ENCODE results near the gene C17orf114.
A peak's percentile ranks its signal among the peaks of the same experiment; 100 is the strongest.

The C17orf114 gene

DNA sequence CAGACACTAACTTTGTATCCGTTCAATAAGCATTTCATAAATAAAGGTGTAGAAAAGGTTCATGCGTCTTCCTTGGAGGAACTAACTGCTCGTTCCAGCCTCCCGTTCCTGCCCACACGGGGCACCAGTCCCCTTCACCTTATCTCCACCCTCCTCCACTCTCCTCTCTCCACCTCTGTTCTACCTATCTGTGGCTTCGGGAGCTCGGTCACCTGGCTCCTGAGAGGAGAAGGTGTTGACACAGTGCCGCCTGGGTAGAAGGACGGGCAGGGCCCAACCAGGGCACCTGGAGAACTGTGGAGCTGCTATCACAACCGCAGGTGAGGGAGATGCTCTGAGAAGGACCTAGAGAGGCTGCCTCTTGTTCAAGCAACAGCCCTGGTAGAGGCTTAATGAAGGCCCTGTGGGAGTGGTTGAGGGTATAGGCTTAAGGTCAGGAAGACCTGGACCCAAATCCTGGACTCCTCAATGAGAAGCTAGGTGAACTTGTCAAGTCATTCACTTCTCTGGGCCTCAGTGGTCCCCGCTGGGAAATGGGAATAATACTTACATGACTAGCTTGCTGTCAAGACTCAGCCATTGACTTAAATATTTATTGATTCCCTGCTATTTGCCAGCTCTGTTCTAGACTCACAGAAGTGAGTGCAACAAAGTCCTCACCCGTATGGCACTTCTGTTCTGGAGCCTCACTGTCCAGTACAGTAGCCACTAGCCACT is 21.4 kb upstream of the C17orf114 start:
- DNase-seq (ENCODE audit: insufficient read length, low spot score) (no peak), FAIRE-seq (no peak)

DNA sequence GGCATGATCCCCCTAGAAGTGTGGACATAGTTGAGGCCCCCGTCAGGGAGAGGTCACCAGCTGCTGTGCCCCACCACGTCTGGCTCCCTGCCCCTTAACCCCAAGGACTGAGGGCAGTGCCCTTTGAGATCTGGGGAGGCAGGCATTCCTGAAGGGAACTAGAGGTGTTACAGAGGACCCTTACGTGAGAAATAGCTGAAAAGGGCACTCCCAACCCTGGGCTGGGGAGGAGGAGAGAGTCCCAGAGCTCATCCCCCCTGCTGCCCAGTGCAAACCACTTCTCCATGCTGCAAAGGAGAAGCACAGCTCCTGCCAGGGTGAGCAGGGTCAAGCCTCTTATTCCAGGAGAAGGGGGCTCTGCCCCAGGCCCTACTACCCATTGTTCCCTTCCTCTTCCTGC is 20.7 kb upstream of the C17orf114 start:
- no peak for FAIRE-seq

DNA sequence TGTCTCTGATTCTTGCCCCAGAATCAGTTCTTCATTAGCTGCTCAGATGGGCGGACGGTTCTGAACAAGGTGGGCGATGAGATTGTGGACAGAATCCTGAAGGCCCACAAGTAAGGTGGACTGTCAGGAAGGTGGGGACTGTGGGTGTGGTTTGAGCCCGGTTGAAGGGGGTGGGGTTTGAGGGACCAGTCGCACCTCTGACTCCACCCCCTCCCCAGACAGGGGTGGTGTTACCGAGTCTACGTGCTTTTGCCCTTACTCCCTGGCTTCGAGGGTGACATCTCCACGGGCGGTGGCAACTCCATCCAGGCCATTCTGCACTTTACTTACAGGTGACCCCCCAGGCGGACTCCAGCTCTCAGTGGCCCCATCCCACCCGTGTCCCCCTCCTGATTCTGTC is 16.1 kb upstream of the C17orf114 start:
- DNase-seq (ENCODE audit: insufficient read length, low spot score): no peak
- no peak for FAIRE-seq

More for the DNA sequence above, 20.7 kb upstream of the C17orf114 start:
- no peak for DNase-seq (ENCODE audit: insufficient read length, low spot score)

DNA sequence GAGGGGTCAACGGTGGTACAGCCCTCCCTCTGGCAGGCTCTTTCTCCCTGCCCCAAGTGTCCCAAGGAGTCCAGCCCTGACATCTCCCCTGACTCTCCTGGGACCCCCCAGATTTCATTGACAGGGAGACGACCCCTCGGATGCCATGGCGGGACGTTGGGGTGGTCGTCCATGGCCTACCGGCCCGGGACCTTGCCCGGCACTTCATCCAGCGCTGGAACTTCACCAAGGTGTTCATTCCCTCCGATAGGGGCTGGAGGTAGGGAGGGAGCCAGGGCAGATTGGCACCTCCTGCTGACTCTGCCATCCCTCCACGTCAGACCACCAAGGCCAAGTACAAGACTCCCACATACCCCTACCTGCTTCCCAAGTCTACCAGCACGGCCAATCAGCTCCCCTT is 14.7 kb upstream of the C17orf114 start:
- FAIRE-seq: no peak
- DNase-seq (ENCODE audit: insufficient read length, low spot score): no peak

DNA sequence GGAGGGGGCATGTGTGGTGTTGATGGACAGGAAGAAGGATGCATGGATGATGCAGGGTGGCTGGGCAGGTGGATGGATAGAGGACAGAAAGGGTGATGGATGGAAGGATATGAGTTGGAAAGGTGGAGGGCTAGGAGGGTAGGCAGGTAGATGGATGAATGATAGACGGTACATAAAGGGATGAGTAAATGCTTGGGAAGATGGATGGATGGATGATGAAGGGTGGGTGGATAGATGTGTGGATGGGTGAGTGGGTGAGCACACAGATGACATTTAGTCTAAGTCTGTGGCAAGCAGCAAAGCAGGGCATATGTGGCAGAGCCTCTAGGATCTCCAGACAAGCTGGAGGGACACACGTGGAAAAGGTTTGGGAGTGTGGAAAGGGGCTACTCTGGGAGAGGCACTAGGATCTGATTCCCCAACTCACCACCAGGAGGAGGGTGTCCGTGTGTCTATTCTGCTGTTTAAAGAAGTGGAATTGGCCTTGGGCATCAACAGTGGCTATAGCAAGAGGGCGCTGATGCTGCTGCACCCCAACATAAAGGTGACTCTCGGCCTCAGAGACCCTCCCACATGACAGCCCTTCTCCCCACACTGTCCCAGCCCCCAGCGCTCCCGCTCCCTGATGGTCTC is 13.0 kb upstream of the C17orf114 start:
- DNase-seq (ENCODE audit: insufficient read length, low spot score) (no peak), FAIRE-seq (peak; percentile 93)

DNA sequence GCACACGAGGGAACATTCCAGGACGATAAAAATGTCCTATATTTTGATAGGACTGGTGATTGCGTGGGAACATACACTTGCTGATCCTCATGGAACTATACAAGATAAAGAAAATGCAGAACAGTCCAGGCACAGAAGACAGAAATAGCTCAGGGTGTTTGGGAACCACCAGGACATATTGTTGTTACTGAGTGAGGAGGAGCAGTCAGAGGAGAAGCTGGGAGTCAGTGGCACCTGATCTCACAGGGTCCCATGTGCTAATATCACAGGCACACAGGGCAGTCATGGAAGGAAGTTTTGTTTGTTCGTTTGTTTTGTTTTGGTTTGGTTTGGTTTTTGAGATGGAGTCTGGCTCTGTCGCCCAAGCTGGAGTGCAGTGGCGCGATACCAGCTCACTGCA is 10.6 kb upstream of the C17orf114 start:
- no peak for DNase-seq (ENCODE audit: insufficient read length, low spot score)
- FAIRE-seq: no peak

DNA sequence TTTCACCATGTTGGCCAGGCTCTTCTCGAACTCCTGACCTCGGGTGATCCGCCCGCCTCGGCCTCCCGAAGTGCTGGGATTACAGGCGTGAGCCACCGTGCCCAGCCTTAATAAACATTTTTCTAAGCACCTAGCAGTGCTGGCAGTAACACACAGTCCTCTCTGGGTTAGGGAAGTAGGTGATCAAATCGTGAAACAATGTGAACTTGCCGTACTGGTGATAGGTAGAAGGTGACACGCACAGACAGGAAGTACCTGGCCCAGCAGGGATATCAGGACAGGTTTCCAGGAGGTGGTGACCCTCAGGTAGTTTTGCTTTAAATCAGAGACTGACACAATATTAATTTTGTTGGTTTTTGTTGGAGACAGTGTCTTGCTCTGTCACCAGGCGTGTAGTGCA is 9.3 kb upstream of the C17orf114 start:
- DNase-seq (ENCODE audit: insufficient read length, low spot score): no peak
- no peak for FAIRE-seq

DNA sequence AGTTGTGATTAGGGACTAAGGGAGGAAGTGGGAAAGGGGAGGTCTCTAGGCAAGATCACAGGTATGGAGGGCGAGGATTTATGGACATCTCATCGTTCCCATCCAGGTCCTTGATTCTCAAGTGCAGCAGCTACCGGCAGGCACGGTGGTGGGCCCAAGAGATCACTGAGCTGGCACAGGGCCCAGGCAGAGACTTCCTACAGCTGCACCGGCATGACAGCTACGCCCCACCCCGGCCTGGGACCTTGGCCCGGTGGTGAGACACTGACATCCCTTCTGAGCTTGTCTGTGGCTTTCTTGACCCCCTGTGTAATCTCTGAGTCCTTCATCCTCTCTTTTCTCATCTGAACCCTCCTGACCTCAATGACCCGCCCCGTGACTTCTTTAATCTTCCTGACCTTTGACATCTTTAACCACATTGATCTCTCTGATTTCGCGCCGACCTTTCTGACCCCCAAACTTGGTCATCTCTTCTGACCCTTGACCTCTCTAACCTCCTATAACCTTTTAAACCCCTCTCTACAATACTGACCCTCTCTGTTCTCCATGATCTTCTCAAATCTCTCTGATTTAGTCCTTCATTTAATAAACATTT is 8.7 kb upstream of the C17orf114 start:
- DNase-seq (ENCODE audit: insufficient read length, low spot score) (no peak), FAIRE-seq (no peak)

DNA sequence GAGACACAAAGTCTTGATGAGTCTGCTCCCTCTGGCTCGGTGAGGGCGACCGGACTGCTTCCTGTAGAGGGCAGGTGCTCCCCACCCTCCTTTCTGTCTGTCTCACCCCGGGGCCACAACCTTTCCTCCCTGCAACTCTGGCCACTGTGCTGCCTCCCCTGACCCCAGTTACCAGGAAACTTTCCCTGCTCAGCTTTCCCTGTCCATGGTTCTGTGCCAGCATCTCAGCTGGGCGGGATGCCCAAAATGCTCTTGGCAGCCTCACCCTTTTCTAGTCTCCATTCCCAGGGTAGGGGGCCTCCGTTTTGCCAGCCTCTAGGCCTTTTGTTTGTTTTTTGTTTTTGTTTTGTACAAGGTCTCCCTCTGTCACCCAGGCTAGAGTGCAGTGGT is 6.2 kb upstream of the C17orf114 start:
- FAIRE-seq (no peak), DNase-seq (ENCODE audit: insufficient read length, low spot score) (no peak)

DNA sequence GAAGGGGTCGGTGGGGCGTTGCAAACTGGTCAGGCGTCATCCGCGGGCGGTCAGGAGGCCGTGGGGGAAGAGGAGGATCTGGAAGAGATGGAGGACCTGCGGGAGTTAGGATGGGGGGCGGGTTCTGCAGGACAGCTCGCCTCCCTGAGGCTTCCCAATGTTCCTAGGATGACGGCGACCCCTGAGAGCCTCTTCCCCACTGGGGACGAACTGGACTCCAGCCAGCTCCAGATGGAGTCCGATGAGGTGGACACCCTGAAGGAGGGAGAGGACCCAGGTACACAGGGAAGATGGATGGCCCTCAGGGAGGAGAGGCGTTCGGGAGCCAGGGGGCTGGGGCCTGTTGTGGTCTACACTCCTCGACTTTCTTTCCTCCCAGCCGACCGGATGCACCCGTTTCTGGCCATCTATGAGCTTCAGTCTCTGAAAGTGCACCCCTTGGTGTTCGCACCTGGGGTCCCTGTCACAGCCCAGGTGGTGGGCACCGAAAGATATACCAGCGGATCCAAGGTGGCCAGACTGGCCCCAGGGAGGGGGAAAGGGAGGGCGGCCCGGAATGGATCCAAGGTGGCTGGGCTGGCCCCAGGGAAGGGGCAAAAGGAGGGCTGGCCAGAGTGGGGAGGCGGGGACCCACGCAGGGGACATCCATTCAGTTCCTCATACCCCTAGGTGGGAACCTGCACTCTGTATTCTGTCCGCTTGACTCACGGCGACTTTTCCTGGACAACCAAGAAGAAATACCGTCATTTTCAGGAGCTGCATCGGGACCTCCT is 5.7 kb upstream of the C17orf114 start:
- FAIRE-seq: no peak
- DNase-seq (ENCODE audit: insufficient read length, low spot score): peak; percentile 31

DNA sequence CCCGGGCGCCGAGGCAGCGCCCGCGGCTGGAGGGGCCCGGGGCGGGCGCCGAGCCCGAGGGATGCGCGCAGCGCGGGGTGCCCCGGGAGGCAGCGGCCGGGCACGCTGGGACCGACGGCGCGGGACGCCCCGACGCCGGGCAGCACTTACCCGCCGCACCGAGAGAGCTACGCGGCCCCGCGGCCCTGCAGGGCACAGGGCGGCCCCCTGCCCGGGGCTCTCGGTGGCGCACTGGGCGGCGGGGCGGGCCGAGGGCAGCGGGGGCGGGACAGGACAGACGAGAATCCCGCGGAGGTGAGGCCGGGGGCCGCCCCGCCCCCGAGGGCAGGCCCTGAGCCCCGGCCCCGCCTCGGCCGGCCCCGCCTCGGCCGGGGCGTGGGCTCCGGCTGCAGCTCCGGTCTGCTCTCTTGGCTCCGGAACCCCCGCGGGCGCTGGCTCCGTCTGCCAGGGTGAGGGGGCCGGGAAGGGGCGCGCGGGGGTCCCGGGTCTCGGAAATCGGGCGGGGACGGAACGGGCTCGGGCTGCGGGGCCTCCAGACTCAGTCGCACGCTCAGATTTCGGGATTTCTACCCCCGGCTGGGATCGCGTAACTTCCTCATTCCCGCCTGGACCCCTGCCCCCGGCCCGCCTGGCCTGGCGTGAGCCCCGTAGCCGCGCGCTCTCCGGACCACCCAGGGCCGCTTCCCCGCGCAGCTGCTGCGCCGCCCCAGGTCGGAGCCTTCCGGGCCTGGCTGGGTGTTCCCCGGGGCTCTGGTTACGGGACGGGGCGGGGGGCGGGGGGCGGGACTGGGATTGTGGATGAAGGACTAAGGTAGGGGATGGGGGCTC is 4.9 kb upstream of the C17orf114 start, which contains the start of gene PLD2:
Gene PLD2 (plus strand): TSS at position 376 of the 828 bp plus-strand sequence. CDS start 621 bp downstream, outside the sequence.
- peak; percentile 97 for DNase-seq (ENCODE audit: insufficient read length, low spot score)
- FAIRE-seq: peak; percentile 88

DNA sequence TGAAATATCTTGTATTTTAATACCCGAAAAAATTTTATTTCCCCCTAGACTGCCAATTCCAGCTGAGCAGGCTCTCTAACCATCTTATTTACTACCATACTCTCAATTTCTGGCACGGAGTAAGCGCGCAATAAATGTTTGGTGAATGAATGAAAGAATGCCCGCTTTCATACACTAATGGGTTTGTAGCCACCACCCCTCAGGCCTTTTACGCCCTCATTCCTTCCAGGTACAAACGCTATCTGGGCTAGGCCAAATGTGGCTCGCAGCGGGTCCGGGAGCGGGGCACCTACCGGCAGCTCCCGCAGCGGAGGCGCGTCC is 4.3 kb upstream of the C17orf114 start:
- FAIRE-seq (no peak), DNase-seq (ENCODE audit: insufficient read length, low spot score) (no peak)

DNA sequence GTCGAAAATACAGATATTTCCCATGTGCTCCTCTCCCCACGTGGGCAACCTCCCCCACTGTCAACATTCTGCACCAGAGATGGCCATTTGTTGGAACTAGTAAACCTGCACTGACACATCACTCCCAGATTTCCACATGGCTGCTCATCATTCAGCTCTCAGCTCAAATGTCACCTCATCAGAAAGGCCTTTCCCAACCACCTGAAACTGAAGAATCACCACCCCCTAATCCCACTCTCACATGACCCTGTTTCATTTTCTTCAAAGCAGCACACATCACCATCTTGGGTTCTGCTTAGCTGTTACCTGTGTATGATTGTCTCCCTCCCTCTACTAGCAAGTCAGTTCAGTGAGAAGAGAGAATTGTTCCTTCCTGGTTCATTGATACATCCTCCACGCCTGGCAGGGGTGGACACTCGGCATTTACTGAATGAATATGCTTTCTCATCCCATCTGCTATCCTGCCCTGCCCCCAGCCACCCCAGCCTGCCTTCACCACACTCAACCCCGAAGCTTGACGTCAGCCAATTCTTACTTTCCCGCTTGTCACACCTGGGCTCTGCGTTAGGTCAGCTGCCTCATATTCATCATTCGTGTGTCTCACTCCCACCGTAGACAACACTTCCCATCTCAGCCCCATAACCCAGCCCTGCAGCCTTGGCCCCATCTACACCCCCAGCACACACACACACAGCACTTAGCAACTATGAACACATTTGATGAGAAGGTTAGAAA is 1.5 kb downstream of the C17orf114 start:
- peak; percentile 83 for FAIRE-seq
- no peak for DNase-seq (ENCODE audit: insufficient read length, low spot score)

DNA sequence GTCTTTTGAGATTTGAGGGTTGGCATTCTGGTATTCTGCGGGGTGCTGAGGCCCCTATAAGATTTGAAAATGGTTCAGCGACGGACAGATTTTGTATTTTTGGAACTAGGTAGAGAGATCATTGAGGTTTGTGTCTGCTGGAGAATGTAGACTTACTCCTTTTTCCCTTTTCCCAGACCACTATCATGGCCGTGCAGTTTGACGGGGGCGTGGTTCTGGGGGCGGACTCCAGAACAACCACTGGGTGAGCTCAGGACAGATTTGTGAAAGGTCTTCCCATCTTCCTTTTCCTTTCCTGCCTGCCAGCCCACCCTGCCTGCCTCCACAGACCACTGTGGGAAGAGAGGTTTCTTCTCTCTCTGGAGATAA is 5.6 kb downstream of the C17orf114 start:
- DNase-seq (ENCODE audit: insufficient read length, low spot score): peak; percentile 54
- FAIRE-seq: no peak

DNA sequence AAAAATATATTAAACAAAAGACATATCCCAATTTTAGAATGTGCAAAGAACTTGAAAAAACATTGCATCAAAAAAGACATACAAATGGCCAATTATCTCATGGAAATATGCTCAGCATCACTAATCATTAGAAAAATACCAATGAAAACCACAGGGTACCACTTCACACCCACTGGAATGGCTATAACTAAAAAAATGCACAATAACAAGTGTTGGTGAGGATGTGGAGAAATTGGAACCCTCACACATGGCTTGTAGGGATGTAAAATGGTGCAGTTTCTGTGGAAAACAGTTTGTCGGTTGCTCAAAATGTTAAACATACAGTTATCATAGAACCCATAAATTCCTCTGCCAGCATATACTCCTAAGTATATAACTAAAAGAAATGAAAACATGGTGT is 7.0 kb downstream of the C17orf114 start:
- FAIRE-seq: no peak
- DNase-seq (ENCODE audit: insufficient read length, low spot score): no peak

DNA sequence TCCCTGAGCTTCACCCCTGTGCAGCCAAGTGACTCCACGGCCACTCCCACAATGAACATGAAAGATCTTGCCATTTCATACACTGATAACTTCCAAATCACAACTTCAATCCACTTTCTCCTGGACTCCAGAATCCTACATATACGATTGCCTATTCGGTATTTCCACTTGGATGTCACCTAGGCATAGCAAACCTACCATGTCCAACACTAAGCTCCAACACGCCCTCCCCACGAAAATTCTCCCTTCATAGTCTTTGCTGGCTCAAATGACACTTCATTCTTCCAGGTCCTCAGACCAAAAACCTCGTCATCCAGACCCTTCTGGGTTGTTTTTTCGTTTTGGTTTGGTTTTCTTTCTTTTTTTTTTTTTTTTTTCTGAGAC is 11.4 kb downstream of the C17orf114 start:
- DNase-seq (ENCODE audit: insufficient read length, low spot score) (no peak), FAIRE-seq (no peak)

DNA sequence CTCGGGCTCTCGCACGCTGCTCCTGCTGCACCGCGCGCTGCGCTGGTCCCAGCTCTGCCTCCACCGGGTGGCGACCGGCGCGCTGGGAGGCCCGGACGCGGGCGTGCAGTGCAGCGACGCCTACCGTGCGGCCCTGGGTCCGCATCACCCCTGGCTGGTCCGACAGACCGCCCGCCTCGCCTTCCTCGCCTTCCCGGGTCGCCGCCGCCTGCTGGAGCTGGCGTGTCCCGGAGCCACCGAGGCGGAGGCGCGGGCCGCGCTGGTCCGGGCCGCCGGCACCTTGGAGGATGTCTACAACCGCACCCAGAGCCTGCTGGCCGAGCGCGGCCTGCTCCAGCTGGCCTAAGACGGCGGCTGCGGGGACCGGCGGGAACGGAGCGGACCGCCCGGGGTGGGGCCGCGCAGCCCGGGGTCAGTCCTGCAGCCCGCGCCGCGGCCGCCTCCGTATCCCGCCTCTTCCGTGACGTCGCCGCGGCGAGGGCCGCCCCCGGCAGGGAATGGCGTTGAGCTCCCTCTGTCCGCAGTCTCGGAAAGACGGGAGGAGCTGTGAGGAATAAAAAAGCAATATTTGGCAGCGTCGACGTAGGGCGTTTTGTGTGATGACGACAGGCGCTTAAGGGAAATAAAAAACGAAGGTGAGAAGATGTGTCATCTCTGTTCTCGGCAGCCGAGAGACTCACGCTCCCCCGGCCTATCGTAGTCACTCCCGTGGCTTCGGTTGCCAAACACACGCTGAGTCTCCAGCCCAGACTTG is 12.0 kb downstream of the C17orf114 start:
- DNase-seq (ENCODE audit: insufficient read length, low spot score) (peak; percentile 90), FAIRE-seq (peak; percentile 93)

DNA sequence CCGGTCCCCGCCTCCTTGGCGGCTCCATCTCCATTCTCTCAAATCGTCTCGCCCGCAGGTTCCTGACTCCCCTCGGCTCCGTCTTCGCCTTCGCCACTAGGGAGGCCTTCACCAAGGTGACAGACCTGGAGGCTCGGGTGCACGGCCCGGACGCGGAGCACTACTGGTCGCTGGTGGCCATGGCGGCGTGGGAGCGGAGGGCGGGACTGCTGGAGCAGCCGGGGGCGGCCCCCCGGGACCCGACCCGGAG is 12.5 kb downstream of the C17orf114 start:
- FAIRE-seq: no peak

DNA sequence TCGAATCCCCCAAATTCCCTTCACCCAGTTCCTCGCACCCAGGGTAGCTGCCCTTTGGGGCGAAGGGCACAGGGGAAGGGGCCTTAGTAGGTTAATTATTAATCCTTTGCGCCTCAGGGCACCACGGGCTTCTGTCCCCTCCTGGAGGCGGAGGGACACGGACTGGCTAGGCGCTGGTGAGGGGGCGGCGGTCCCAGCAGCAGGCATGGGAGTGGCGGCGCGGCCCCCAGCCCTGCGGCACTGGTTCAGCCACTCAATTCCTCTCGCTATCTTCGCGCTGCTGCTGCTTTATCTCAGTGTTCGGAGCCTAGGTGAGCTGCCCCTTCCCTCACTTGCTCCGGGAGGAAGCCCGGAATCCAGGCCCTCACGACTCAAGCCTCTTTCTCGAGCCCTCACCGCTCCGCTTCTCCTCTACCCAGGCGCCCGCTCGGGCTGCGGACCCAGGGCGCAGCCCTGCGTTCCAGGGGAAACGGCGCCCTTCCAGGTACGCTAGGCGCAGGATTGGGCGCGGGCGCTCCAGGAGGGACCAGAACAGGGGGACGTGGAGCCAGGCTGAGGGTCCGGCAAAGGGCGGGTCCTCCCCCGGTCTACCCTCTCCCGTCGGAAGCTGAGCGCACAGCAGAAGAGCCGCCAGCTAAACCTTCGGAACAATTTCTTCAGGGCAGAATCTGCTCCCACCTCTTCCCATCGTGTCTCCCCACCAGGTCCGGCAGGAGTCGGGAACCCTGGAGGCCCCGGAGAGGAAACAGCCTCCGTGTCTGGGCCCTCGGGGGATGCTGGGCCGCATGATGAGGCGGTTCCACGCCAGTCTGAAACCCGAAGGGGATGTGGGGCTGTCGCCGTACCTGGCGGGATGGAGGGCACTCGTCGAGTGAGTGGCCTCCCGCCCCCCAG is 13.1 kb downstream of the C17orf114 start, which contains the start of gene GLTPD2:
Gene GLTPD2 (plus strand): TSS at position 158 of the 894 bp plus-strand sequence. CDS start 48 bp downstream, at position 206.
- no peak for DNase-seq (ENCODE audit: insufficient read length, low spot score)

More for the DNA sequence above, 12.5 kb downstream of the C17orf114 start:
- peak; percentile 83 for DNase-seq (ENCODE audit: insufficient read length, low spot score)

More for the DNA sequence above, 13.1 kb downstream of the C17orf114 start, which contains the start of gene GLTPD2:
- no peak for FAIRE-seq
